Measurements from ENCODE around the gene CKS1B. TPM values are rescaled to one million over a fixed set of nuclear protein-coding genes. Genes with fewer than 3 reads are reported as not detected.

The CKS1B gene
- total and polyA plus RNA-seq, 9 of the 15 experiments (the other 6 are each of a cell fraction or from before 2014, with no cell fraction given) = 215 to 1,103 (median 460) TPM

DNA sequence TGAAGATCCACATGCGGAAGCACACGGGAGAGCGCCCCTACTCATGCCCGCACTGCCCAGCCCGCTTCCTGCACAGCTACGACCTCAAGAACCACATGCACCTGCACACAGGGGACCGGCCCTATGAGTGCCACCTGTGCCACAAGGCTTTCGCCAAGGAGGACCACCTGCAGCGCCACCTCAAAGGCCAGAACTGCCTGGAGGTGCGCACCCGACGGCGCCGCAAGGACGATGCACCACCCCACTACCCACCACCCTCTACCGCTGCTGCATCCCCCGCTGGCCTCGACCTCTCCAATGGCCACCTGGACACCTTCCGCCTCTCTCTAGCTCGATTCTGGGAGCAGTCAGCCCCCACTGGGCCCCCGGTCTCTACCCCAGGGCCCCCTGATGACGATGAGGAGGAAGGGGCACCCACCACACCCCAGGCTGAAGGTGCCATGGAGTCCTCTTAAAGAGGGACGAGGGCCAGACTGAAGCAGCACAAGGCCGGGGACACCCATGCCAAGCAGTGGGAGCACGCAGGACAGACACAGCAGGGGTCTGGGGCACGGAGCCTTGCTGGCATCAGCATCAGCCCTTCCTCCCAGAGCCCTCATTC is 41.9 kb downstream of the CKS1B start (continued):
- TF ChIP-seq, protein P1, sequence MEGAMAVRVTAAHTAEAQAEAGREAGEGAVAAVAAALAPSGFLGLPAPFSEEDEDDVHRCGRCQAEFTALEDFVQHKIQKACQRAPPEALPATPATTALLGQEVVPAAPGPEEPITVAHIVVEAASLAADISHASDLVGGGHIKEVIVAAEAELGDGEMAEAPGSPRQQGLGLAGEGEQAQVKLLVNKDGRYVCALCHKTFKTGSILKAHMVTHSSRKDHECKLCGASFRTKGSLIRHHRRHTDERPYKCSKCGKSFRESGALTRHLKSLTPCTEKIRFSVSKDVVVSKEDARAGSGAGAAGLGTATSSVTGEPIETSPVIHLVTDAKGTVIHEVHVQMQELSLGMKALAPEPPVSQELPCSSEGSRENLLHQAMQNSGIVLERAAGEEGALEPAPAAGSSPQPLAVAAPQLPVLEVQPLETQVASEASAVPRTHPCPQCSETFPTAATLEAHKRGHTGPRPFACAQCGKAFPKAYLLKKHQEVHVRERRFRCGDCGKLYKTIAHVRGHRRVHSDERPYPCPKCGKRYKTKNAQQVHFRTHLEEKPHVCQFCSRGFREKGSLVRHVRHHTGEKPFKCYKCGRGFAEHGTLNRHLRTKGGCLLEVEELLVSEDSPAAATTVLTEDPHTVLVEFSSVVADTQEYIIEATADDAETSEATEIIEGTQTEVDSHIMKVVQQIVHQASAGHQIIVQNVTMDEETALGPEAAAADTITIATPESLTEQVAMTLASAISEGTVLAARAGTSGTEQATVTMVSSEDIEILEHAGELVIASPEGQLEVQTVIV (CRISPR knock-in tag; IDR thresholded peaks at IDR 0.05; ENCODE audit: borderline replicate concordance) = no peak

DNA sequence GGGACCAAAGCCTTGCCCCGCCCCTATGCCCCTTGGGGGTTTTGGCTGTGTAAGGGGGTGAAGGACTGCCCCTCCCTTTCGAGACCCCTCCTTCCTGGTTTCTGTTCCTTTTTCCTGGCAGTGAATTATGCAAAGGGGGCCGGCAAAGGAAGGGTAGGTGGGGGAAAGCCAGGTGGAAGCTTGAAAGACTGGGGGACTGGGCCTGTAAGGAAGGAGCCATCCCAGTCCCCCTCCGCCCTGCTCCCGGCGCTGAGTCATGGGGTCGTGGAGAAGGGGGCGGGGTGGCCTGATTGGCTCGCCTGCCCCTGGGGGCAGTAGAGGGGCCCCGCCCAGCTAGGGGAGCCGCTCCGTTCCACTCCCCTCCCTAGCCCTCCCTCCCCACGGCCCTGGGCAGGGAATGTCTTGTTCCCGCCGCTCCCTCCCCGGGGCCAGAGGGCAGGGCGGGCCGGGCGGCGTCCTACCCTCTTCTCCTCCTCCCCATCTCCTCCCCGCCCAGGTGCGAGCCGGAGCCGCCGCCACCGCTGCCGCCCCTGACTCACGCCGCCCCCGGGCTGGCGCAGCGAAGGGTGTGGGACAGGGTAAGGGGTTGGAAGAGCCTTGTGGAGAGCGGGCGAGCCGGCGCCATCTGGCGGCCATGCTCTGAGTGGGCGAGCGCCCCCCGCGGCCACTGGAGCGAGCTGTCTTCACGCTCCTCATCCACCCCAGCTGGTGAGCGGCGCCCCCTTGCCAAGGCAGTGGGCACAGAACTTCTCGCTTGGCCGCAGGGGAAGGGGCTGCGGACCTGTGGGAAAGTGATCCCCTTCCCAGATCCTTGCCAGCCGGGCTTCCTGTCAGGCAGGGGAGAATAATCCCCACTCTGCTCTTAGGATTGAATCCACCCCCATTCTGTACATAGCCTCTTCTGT is 42.8 kb downstream of the CKS1B start:
- Histone ChIP-seq H2AFZ (ENCODE audit: low read depth, low read length) (peak overlapping the region; percentile 29; the same call in 1 of the 2 replicates), H3K4me1 (replicated peaks in 1 of 2; ENCODE audit: control insufficient read depth in 2 of 2, insufficient read depth in 2 of 2, low read length in 2 of 2) (peaks cover 28 to 57% of the 10 kb centered on the region in 2 experiments), H3K79me2 (ENCODE audit: control insufficient read depth, insufficient read depth, low read length) (peaks cover 14% of the 10 kb centered on the region), H4K20me1 (replicated peaks; ENCODE audit: control insufficient read depth, insufficient read depth, low read length) (no peaks in the 10 kb centered on the region), H3K4me3 (peak overlapping the region; percentile 31), H3K9ac (ENCODE audit: insufficient read depth in 1 of 2, low read depth in 2 of 2, low read length in 2 of 2) (peak overlapping the region; percentile 61 to 87), H3K27me3 (ENCODE audit: control insufficient read depth in 2 of 2, insufficient read depth in 2 of 2, low read length in 2 of 2) (no peaks in the 10 kb centered on the region), H3K27ac (ENCODE audit: extremely low read depth, low read depth, low read length) (peak overlapping the region; percentile 81), H3K9me3 (replicated peaks; ENCODE audit: control insufficient read depth, insufficient read depth, low read depth, low read length) (no peaks in the 10 kb centered on the region), H3K36me3 (ENCODE audit: control insufficient read depth, insufficient read depth, low read length) (peaks cover 45% of the 10 kb centered on the region; the same call in 2 of the 3 replicates), H3K9me1 (ENCODE audit: control insufficient read depth, insufficient read depth, low read length) (no peaks in the 10 kb centered on the region), H3K4me2 (ENCODE audit: insufficient read depth, low read length) (peak overlapping the region; percentile 53)
- 6% methylated on average over 18 of the region's 49 CpGs for WGBS (ENCODE audit: insufficient coverage, low coverage, missing lambda C conversion rate)
- FAIRE-seq (peak; percentile 84), ATAC-seq (peak; percentile 93), DNase-seq (ENCODE audit: extremely low read depth in 1 of 4, low spot score in 3 of 4) (peak; percentile 90 to 96 (median 91))
- intact Hi-C loops (cut with micrococcal nuclease) (loop anchor here (1.0 to 2.0 kb wide), 2 partner anchors 15 to 56 kb away; partner anchors contain the start of genes PYGO2 and ZBTB7B), in situ Hi-C loops (cut with MboI) (no loop called here)
- BruUV-seq (replicated peaks) = no TSS peak
- CTCF ChIA-PET (ENCODE audit: low intra/inter-chr PET ratio) = interaction anchor here (0.5 to 2.8 kb wide), 11 partner anchors 17 to 477 kb away, joined by 3 to 28 read pairs (median 4); partner anchors contain the start of genes CKS1B, PBXIP1, PYGO2 and UBE2Q1
- POLR2A ChIA-PET = interaction anchor here (0.5 to 2.3 kb wide), 16 partner anchors 9 to 174 kb away, joined by 3 to 15 read pairs (median 4); partner anchors contain the start of genes DCST1, DCST2, LENEP and PBXIP1
- peak; percentile 97 for TF ChIP-seq MTA3 (IDR thresholded peaks at IDR 0.05; ENCODE audit: borderline replicate concordance)
- no peak for TF ChIP-seq YBX1 (IDR thresholded peaks at IDR 0.05)
- TF ChIP-seq RBM22 (IDR thresholded peaks at IDR 0.05; ENCODE audit: low read depth, low read length, poor library complexity, severe bottlenecking) = peak; percentile 98
- TF ChIP-seq, protein P2, sequence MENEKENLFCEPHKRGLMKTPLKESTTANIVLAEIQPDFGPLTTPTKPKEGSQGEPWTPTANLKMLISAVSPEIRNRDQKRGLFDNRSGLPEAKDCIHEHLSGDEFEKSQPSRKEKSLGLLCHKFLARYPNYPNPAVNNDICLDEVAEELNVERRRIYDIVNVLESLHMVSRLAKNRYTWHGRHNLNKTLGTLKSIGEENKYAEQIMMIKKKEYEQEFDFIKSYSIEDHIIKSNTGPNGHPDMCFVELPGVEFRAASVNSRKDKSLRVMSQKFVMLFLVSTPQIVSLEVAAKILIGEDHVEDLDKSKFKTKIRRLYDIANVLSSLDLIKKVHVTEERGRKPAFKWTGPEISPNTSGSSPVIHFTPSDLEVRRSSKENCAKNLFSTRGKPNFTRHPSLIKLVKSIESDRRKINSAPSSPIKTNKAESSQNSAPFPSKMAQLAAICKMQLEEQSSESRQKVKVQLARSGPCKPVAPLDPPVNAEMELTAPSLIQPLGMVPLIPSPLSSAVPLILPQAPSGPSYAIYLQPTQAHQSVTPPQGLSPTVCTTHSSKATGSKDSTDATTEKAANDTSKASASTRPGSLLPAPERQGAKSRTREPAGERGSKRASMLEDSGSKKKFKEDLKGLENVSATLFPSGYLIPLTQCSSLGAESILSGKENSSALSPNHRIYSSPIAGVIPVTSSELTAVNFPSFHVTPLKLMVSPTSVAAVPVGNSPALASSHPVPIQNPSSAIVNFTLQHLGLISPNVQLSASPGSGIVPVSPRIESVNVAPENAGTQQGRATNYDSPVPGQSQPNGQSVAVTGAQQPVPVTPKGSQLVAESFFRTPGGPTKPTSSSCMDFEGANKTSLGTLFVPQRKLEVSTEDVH (IDR thresholded peaks at IDR 0.05; ENCODE audit: low read depth, partially characterized antibody) = peak; percentile 73
- no peak for TF ChIP-seq TEAD2 (tag; IDR thresholded peaks at IDR 0.05)
- TF ChIP-seq, protein P3, sequence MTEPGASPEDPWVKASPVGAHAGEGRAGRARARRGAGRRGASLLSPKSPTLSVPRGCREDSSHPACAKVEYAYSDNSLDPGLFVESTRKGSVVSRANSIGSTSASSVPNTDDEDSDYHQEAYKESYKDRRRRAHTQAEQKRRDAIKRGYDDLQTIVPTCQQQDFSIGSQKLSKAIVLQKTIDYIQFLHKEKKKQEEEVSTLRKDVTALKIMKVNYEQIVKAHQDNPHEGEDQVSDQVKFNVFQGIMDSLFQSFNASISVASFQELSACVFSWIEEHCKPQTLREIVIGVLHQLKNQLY (CRISPR knock-in tag; conservative IDR thresholded peaks at IDR 0.05) = 0 out of 4 replicates have a peak, but pooled peaks of 1 of the 2 experiments have one; percentile 28
- TF ChIP-seq KLF13 (tag; IDR thresholded peaks at IDR 0.05; ENCODE audit: borderline replicate concordance, low read depth) = no peak; the same call in 1 of the 2 replicates
